GM12864 (cell line): Measurements from ENCODE around the gene UBD.

Experiments used
- DNase-seq: peaks from one replicate; pipeline ENCODE4 v3.0.0-alpha.2; 2011; ENCODE audit warnings: low read depth
- H3K4me3 ChIP-seq: 2 replicates; pipeline ENCODE4 v1.5.1; 2011; ENCODE audit warnings: mild to moderate bottlenecking, low read depth, low read length, control low read depth
- TF ChIP-seq, protein P1 (sequence below): IDR thresholded peaks from 2 replicates; pipeline ENCODE4 v1.5.1; 2011; ENCODE audit warnings: low read depth, mild to moderate bottlenecking, moderate library complexity, low read length, control low read depth, inconsistent platforms; ENCODE audit errors: missing control alignments

UBD gene

DNA sequence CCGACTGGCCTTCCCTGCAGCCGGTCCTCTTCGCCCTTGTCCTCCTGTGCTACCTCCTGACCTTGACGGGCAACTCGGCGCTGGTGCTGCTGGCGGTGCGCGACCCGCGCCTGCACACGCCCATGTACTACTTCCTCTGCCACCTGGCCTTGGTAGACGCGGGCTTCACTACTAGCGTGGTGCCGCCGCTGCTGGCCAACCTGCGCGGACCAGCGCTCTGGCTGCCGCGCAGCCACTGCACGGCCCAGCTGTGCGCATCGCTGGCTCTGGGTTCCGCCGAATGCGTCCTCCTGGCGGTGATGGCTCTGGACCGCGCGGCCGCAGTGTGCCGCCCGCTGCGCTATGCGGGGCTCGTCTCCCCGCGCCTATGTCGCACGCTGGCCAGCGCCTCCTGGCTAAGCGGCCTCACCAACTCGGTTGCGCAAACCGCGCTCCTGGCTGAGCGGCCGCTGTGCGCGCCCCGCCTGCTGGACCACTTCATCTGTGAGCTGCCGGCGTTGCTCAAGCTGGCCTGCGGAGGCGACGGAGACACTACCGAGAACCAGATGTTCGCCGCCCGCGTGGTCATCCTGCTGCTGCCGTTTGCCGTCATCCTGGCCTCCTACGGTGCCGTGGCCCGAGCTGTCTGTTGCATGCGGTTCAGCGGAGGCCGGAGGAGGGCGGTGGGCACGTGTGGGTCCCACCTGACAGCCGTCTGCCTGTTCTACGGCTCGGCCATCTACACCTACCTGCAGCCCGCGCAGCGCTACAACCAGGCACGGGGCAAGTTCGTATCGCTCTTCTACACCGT, 6.1 kb downstream of the UBD start:
- peak overlapping the region; percentile 35 for H3K4me3 ChIP-seq
- TF ChIP-seq, protein P1, sequence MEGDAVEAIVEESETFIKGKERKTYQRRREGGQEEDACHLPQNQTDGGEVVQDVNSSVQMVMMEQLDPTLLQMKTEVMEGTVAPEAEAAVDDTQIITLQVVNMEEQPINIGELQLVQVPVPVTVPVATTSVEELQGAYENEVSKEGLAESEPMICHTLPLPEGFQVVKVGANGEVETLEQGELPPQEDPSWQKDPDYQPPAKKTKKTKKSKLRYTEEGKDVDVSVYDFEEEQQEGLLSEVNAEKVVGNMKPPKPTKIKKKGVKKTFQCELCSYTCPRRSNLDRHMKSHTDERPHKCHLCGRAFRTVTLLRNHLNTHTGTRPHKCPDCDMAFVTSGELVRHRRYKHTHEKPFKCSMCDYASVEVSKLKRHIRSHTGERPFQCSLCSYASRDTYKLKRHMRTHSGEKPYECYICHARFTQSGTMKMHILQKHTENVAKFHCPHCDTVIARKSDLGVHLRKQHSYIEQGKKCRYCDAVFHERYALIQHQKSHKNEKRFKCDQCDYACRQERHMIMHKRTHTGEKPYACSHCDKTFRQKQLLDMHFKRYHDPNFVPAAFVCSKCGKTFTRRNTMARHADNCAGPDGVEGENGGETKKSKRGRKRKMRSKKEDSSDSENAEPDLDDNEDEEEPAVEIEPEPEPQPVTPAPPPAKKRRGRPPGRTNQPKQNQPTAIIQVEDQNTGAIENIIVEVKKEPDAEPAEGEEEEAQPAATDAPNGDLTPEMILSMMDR = no peak
- DNase-seq = no peak

GRCh38 chr6:29552512-29553051, 7.0 kb downstream of the UBD start:
- no peak overlapping the region for H3K4me3 ChIP-seq
- DNase-seq = peak; percentile 50
- TF ChIP-seq, protein P1 = no peak

GRCh38 chr6:29547573-29547972, 12.0 kb downstream of the UBD start:
- H3K4me3 ChIP-seq = no peak overlapping the region
- no peak for DNase-seq
- TF ChIP-seq, protein P1 = no peak

DNA sequence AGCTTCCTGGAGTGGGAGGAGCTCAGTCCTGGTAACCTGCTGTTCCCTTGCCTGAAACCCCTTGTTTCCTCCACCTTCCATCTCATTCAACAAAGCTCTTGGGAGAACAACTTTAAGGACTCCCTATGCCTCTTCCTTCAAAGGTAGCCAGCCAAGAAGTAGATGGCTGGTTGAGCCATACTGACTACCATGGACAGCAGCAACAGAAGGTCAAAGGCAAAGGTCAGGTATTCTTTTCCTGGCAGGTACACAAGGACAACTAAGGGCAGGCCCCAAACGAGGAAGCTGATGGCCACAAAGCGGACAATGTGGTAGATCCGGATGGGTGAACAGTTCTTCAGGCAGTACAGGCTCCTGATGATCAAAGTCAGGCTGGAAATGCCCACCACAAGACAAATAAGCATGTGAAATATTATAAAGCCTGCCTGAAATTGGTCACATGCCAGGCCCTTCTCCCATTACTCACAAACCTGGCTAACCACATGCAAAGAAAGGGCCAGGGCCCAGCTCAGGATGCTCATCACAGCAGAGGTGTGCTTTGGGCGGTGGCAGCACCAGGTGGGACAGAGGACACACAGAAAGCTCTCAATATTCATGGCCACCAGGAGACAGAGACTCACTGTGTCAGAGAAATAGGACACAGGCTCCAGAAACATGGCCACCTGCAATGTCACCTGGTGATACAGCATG, 21.7 kb downstream of the UBD start:
- DNase-seq = no peak
- no peak overlapping the region for H3K4me3 ChIP-seq
- TF ChIP-seq, protein P1 = no peak

DNA sequence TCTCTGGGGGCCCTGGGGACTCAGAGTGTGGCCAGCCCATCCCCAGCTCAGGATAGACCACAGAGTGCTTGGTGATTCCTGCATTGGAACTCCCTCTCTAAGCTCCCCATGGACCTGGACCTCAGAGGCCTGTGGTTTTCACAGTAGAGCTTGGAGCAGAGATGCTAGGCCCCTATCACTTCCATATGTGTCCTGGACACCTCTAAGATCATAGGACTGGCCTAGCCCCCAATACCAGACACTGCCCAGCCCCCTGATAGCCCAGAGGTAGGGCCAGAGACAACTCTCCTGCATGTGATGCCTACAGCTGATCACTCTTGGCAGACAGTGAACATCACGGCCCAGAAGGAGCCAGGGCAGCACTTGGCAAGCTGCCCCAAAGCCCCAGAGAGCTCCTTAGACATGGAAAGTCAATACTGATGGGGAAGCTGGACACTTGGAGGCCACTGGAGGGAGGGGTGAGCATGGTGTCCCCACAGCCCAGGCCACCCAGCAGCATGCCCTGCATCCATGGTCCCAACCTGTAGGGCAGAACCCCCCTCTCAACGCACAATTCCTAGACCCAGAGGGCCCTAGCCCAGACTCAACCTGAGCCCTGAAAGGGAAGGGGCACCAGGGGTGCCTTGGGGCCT, 27.1 kb downstream of the UBD start:
- TF ChIP-seq, protein P1 = no peak
- no peak overlapping the region for H3K4me3 ChIP-seq
- DNase-seq = no peak

GRCh38 chr6:29531668-29532067, 27.9 kb downstream of the UBD start:
- no peak for DNase-seq
- TF ChIP-seq, protein P1 = no peak
- H3K4me3 ChIP-seq = no peak overlapping the region
